Measurements from ENCODE around the gene TMBIM1. TPM values are rescaled to one million over a fixed set of nuclear protein-coding genes. Genes with fewer than 3 reads are reported as not detected.

TMBIM1 gene
- total and polyA plus RNA-seq, 2 donors (not counting 3 experiments of a cell fraction or from before 2014, with no cell fraction given) = 141 to 229 TPM

GRCh38 chr2:218226903-218227302 lies 65.4 kb downstream of the TMBIM1 start:
- no TSS peak for BruUV-seq (replicated peaks)
- Histone ChIP-seq H3K4me2 (ENCODE audit: insufficient read depth, low read length) (no peak overlapping the region), H3K36me3 (ENCODE audit: control insufficient read depth in 2 of 2, extremely low read depth in 1 of 2, insufficient read depth in 2 of 2, low read length in 2 of 2) (peaks cover 25 to 36% of the 10 kb centered on the region in 2 experiments), H3K9me3 (replicated peaks; ENCODE audit: control insufficient read depth, insufficient read depth, low read length) (no peaks in the 10 kb centered on the region), H3K79me2 (ENCODE audit: control insufficient read depth, insufficient read depth, low read length) (peaks cover 75% of the 10 kb centered on the region), H3K27me3 (ENCODE audit: control insufficient read depth in 2 of 2, insufficient read depth in 2 of 2, low read length in 2 of 2) (no peaks in the 10 kb centered on the region), H3K27ac (ENCODE audit: insufficient read depth, low read depth, low read length) (no peak overlapping the region), H3K4me1 (ENCODE audit: control insufficient read depth, extremely low read depth, insufficient read depth, low read length) (peaks cover 50% of the 10 kb centered on the region), H3K4me3 (replicated peaks in 1 of 3; ENCODE audit: insufficient read depth in 1 of 3, low read depth in 1 of 3, low read length in 3 of 3) (no peak overlapping the region), H2AFZ (ENCODE audit: low read depth, low read length) (no peak overlapping the region), H4K20me1 (replicated peaks; ENCODE audit: control insufficient read depth, extremely low read depth, insufficient read depth, low read length) (peaks cover 5% of the 10 kb centered on the region), H3K9ac (replicated peaks; ENCODE audit: extremely low read depth, insufficient read depth, low read length) (no peak overlapping the region), H3K9me1 (replicated peaks; ENCODE audit: control insufficient read depth, extremely low read depth, insufficient read depth, low read length) (no peaks in the 10 kb centered on the region)
- no peak for TF ChIP-seq EZH2 (IDR thresholded peaks at IDR 0.05; ENCODE audit: borderline replicate concordance, low read depth, low read length, severe bottlenecking)
- no peak for TF ChIP-seq MYC (IDR thresholded peaks at IDR 0.05; ENCODE audit: low read depth, low read length)
- TF ChIP-seq POLR2A (IDR thresholded peaks at IDR 0.05; ENCODE audit: low read depth, low read length) = no peak
- TF ChIP-seq CTCF (IDR thresholded peaks at IDR 0.05; ENCODE audit: extremely low read depth in 1 of 2, insufficient read depth in 1 of 2, low read depth in 1 of 2, low read length in 2 of 2) = no peak
- TF ChIP-seq POLR2AphosphoS5 (IDR thresholded peaks at IDR 0.05; ENCODE audit: insufficient read depth, low read depth, low read length) = no peak
- intact Hi-C loops (cut with micrococcal nuclease) = loop anchor here (5.0 kb wide), 1 partner anchor 180 kb away; no protein-coding TSS in a partner anchor
- ChIA-PET CTCF (interaction anchor here (0.9 to 1.2 kb wide), 2 partner anchors 46 to 67 kb away, joined by 3 to 5 read pairs; no protein-coding TSS in a partner anchor), POLR2A (interaction anchor here (0.6 to 1.4 kb wide), 2 partner anchors 11 to 132 kb away, joined by 3 read pairs; partner anchors contain the start of gene ARPC2)
- FAIRE-seq = no peak
- dilution Hi-C loops (cut with MboI; ENCODE audit: extremely low pct_ligation_motif_present, low sequenced_read_pairs) = no loop called here
- DNase-seq (ENCODE audit: low read depth, low spot score) = no peak

Small RNAs within 50 kb of the gene (microRNA-seq; reads per million reads assigned to microRNA genes)
- gene MIR6513 (ENCODE audit: borderline number of aligned reads, borderline replicate concordance) (not detected), gene MIR6810 (ENCODE audit: borderline number of aligned reads, borderline replicate concordance) (not detected)

Small RNAs within 50 kb of the gene (small RNA-seq; reads per million reads assigned to genes)
- not detected for gene MIR6810 (ENCODE audit: insufficient read depth, insufficient read length, low read depth, low replicate concordance)

Other genes with a start within 250 kb of the TMBIM1 start
- gene RUFY4, start 223.2 kb downstream of the TMBIM1 start, total RNA-seq = not detected in 2 replicates
- not detected in 2 replicates for gene RUFY4, start 223.2 kb downstream of the TMBIM1 start, polyA plus RNA-seq
- gene CXCR2, start 166.5 kb downstream of the TMBIM1 start, total RNA-seq = not detected in 2 replicates
- gene CXCR2, start 166.5 kb downstream of the TMBIM1 start, polyA plus RNA-seq = not detected in 2 replicates
- not detected in 2 replicates for gene CXCR1, start 125.5 kb downstream of the TMBIM1 start, total RNA-seq
- not detected in 2 replicates for gene CXCR1, start 125.5 kb downstream of the TMBIM1 start, polyA plus RNA-seq
- gene ARPC2, start 75.3 kb downstream of the TMBIM1 start, total RNA-seq = 455 and 483 TPM in 2 replicates
- 417 and 433 TPM in 2 replicates for gene ARPC2, start 75.3 kb downstream of the TMBIM1 start, polyA plus RNA-seq
- gene GPBAR1, start 31.5 kb downstream of the TMBIM1 start, total RNA-seq = 0.60 and 0.75 TPM in 2 replicates
- gene GPBAR1, start 31.5 kb downstream of the TMBIM1 start, polyA plus RNA-seq = 0.14 TPM in 2 replicates
- 59.7 and 69.3 TPM in 2 replicates for gene AAMP, start 22.4 kb downstream of the TMBIM1 start, total RNA-seq
- gene AAMP, start 22.4 kb downstream of the TMBIM1 start, polyA plus RNA-seq = 84.4 and 99.0 TPM in 2 replicates
- 56.1 and 56.6 TPM in 2 replicates for gene PNKD, start 22.0 kb downstream of the TMBIM1 start, total RNA-seq
- 88.3 and 98.9 TPM in 2 replicates for gene PNKD, start 22.0 kb downstream of the TMBIM1 start, polyA plus RNA-seq
- gene CATIP, start 64.4 kb upstream of the TMBIM1 start, total RNA-seq = not detected in 2 replicates
- gene CATIP, start 64.4 kb upstream of the TMBIM1 start, polyA plus RNA-seq = not detected in 2 replicates
- not detected in 2 replicates for gene SLC11A1, start 89.8 kb upstream of the TMBIM1 start, total RNA-seq
- 0.03 and 0.08 TPM in 2 replicates for gene SLC11A1, start 89.8 kb upstream of the TMBIM1 start, polyA plus RNA-seq
- 78.7 and 86.1 TPM in 2 replicates for gene CTDSP1, start 107.4 kb upstream of the TMBIM1 start, total RNA-seq
- 112 and 127 TPM in 2 replicates for gene CTDSP1, start 107.4 kb upstream of the TMBIM1 start, polyA plus RNA-seq
- not detected in 2 replicates for gene VIL1, start 126.6 kb upstream of the TMBIM1 start, total RNA-seq
- gene VIL1, start 126.6 kb upstream of the TMBIM1 start, polyA plus RNA-seq = not detected in 2 replicates